GM18868 (cell line): ENCODE data around the gene PTH1R.

ENCODE experiments used
- ATAC-seq: cut with Tn5 transposase; IDR thresholded peaks from one replicate; pipeline ENCODE4 v1.9.1; 2021; ENCODE audit warnings: mild to moderate bottlenecking, moderate library complexity; ENCODE audit not compliant: unreplicated experiment

Gene PTH1R

GRCh38 chr3:46897829-46898320 lies 20.4 kb downstream of the PTH1R start:
- no peak for ATAC-seq

DNA sequence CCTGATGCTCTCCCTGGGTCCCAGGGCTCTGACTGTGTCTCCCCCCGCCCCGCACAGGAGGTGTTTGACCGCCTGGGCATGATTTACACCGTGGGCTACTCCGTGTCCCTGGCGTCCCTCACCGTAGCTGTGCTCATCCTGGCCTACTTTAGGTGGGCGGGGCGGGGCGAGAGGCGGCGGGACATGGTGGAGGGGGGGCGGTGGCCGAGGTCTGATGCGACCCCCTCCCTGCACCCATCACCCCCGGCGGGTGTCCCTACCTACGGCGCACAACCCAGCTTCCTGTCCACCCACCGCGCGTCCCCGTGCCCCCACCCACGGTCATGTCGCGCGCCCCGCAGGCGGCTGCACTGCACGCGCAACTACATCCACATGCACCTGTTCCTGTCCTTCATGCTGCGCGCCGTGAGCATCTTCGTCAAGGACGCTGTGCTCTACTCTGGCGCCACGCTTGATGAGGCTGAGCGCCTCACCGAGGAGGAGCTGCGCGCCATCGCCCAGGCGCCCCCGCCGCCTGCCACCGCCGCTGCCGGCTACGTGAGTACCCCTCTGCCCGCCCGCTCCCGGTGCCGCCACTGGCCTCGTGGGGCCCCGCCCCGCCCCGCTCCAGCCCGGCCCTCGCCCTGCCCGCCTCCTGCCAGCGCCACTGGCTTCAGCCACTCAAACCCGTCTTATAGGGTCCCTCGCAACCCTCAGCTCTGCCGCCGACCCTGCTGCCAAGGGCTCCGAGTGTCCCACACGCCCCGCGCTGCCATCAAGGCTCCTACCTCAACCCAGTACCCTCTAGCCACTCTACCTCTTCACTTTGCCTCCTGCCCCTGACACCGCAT lies 21.0 kb downstream of the PTH1R start:
- ATAC-seq: no peak

GRCh38 chr3:46899151-46900006 lies 21.9 kb downstream of the PTH1R start:
- no peak for ATAC-seq

DNA sequence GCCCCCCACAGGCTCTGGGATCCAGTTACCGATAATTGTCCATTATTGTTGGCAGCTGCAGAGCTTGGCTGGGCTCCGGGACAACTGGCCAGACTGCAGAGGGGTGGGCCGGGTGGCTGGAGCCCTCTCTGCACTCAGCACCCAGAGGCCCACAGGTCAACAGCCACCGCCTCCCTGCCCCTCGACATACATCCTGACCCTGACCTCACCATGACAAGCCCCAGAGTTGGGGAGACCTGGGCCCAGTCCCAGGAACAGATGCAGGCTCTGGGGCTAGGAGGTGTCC lies 22.4 kb downstream of the PTH1R start:
- no peak for ATAC-seq

- no peak for ATAC-seq
These were observed 22.8 kb downstream of the PTH1R start for GRCh38 chr3:46900356-46900755.

DNA sequence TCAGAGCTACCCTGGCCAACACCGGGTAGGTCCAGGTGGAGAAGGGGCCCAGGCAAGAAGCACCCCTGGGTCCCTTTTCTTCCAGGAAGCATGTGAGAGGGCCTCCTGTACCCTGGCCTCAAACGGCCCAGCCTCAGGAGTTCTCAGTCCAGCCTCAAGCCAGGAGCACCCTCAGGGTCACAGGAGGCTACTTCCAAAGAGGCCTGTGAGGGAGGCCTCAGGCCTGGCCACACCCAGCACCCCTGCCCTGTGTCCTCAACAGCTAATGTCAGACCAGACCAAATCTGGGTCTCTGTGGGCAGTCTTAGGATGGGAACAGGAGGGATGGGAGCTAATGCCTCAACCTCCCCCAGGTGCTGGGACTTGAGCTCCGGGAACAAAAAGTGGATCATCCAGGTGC lies 23.5 kb downstream of the PTH1R start:
- ATAC-seq: no peak

- no peak for ATAC-seq
These were observed 24.2 kb downstream of the PTH1R start for GRCh38 chr3:46901591-46902187.

- no peak for ATAC-seq
These were observed 24.7 kb downstream of the PTH1R start for GRCh38 chr3:46902188-46902631.

DNA sequence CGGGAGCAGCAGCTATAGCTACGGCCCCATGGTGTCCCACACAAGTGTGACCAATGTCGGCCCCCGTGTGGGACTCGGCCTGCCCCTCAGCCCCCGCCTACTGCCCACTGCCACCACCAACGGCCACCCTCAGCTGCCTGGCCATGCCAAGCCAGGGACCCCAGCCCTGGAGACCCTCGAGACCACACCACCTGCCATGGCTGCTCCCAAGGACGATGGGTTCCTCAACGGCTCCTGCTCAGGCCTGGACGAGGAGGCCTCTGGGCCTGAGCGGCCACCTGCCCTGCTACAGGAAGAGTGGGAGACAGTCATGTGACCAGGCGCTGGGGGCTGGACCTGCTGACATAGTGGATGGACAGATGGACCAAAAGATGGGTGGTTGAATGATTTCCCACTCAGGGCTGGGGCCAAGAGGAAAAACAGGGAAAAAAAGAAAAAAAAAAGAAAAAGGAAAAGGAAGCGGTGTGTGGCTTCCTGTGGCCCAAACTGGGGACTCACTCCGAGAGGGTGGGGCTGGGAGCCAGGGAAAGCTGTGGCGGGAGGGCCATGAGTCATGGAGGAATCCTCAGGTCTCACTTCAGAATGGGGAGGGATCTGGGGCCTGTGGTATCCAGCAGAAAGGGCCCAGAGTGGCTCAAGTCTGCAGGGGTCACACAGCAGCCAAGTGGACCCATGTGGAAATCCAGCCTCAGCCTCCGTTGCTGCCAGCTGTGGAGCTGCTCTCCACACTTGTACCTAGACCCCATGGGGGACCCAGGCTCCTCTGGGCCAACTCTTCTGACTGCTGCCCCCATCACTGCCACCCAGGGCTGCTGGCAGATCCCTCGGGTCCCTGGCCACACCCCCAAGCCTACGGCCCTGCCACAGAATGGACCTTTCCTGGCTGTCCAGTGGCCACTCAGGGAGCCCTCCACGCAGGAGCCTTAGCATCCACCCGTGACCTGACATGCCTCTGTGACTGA lies 26.1 kb downstream of the PTH1R start:
- ATAC-seq: no peak

GRCh38 chr3:46904303-46905212 lies 27.0 kb downstream of the PTH1R start:
- no peak for ATAC-seq

GRCh38 chr3:46905213-46905560 lies 27.7 kb downstream of the PTH1R start:
- ATAC-seq: no peak

DNA sequence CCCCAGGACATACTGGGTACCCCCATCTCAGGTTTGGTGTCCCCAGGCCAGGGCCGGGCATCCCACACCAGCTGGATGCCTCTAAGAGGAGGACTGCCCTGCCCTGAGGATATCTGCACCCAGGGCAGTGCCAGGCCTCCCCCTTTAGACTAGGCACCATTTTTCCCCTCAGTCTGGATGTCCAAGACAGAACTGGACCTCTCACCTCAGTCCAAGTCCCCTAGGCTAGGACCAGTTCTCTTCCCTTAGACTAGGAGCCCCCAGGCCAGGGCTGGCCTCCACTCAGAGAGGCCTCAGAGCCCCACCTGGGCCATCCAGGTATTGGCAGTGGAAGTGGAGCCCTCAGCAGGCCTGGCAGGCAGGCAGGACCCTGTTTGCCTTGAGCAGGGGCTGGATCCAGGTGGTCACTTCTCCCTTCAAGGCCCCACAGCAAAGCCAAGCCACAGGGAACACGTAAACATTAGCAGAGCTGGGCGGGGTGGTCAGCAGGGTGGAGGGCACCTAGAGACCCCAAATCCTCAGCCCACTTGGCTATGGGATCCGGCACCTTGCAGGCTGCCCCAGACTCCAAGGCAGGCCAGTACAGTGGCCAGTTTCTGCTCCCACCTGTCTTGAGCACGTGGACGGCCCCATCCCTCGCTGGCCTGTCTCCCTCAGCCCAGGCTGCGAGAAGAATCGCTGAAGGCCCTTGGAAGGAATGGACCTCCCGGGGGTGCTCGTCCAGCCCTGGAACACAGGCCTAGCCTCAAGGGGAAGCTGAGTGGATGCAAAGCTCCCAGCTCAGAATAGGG lies 28.3 kb downstream of the PTH1R start:
- no peak for ATAC-seq

GRCh38 chr3:46906471-46907058 lies 29.0 kb downstream of the PTH1R start:
- ATAC-seq: no peak

GRCh38 chr3:46907271-46907670 lies 29.8 kb downstream of the PTH1R start:
- no peak for ATAC-seq

GRCh38 chr3:46907960-46908293 lies 30.4 kb downstream of the PTH1R start:
- ATAC-seq: no peak

DNA sequence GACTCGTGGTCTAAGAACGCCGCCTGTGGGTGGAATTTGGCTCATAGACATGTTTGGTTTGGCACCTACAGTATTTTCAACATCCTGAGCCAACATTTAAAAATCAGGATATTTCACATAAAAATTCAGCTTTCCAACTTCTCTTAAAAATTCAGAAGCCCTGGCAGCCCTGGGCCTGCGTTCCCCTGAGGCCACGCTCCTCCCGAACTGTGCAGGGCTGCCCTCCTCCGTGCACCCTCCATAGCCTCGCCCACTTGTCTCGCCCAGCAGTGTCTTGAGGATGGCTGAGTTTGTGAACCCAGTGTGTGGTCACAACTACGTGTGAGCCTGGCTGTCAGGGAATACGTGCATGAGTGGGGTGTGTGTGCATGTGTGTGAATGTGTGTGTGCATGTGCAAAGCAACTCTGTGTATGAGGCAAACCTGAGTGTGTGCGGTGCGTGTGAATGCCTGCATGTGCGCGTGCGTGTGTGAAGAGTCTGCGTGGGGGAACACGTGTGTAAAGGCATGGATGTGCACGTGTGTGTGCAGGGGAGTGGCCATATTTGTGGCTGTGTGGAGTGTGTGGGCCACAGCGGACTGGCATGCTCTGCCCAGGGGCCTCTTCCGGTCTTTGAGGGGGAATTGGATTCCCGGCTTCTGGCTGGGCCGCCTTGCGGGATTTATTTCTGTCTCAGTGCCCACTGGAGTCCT lies 30.9 kb downstream of the PTH1R start:
- no peak for ATAC-seq

GRCh38 chr3:46908986-46909534 lies 31.5 kb downstream of the PTH1R start:
- ATAC-seq: no peak
